Measurements from ENCODE around the gene CHD1.

- no peak for TF ChIP-seq CTCF (IDR thresholded peaks at IDR 0.05 in 4 of 5, conservative IDR thresholded peaks at IDR 0.05 in 1 of 5)
- no peak for TF ChIP-seq POLR2A (IDR thresholded peaks at IDR 0.05)
Observed at GRCh38 chr5:98975682-98976407, 47.0 kb upstream of the CHD1 start.
